Thoracic aorta (tissue), 2 donors: ENCODE measurements around the gene FGF13. TPM values are rescaled to one million over a fixed set of nuclear protein-coding genes. Genes with fewer than 3 reads are reported as not detected.

Experiments used
- ATAC-seq: fragments of 150-250 bp; one replicate; pipeline ENCODE4 v1.8.0; 2017; ENCODE audit warnings: low read depth; ENCODE audit not compliant: insufficient number of reproducible peaks, low FRiP score
- DNase-seq: peaks from one replicate; pipeline ENCODE4 v3.0.0-alpha.2; 2020; ENCODE audit warnings: low spot score
- H3K27ac ChIP-seq, 2 donors: fragments of 200-600 bp; sonication (generic); 1 replicate in 1 of 2; 2 replicates in 1 of 2; pipeline ENCODE4 v1.5.1; 2016; ENCODE audit warnings: mild to moderate bottlenecking in 2 of 2, moderate library complexity in 2 of 2
- H3K27me3 ChIP-seq: fragments of 200-600 bp; sonication (generic); replicated peaks from 2 replicates; pipeline ENCODE4 v1.6.0; 2016; ENCODE audit warnings: mild to moderate bottlenecking; ENCODE audit not compliant: insufficient read depth
- H3K36me3 ChIP-seq: fragments of 200-600 bp; sonication (generic); one replicate; pipeline ENCODE4 v1.5.1; 2016
- H3K4me1 ChIP-seq, 2 donors: fragments of 200-600 bp; sonication (generic); 1 replicate in 1 of 2; 2 replicates in 1 of 2; pipeline versions ENCODE4 v1.5.1 to v1.6.0; 2016; ENCODE audit warnings: low read depth in 2 of 2, mild to moderate bottlenecking in 1 of 2; ENCODE audit not compliant: control insufficient read depth in 1 of 2
- H3K4me3 ChIP-seq: fragments of 200-600 bp; sonication (generic); 2 replicates; pipeline ENCODE4 v1.5.1; 2016; ENCODE audit warnings: mild to moderate bottlenecking
- H3K9me3 ChIP-seq: fragments of 200-600 bp; sonication (generic); 2 replicates; pipeline ENCODE4 v1.5.1; 2016
- CTCF ChIP-seq: fragments of 200-600 bp; sonication (generic); IDR thresholded peaks from one replicate; pipeline ENCODE4 v1.5.1; 2019; ENCODE audit warnings: antibody characterized with exemption
- total RNA-seq, 2 donors: library from RNA; depleted of rRNA; stranded (reverse); fragments of >200 nt; gene quantifications; one replicate each; pipeline versions ENCODE4 v1.1.0 to v1.2.3, GENCODE V29; 2016

Gene FGF13
- total RNA-seq, 2 donors from 2014 or later, result 18.3 to 21.3 TPM

GRCh38 chrX:138704101-138704500, 7.4 kb downstream of the FGF13 start:
- H3K36me3 ChIP-seq, result no peaks in the 10 kb centered on the region
- H3K9me3 ChIP-seq, result no peaks in the 10 kb centered on the region
- no peaks in the 10 kb centered on the region for H3K27me3 ChIP-seq
- H3K4me1 ChIP-seq, result no peaks in the 10 kb centered on the region
- no peak overlapping the region for H3K4me3 ChIP-seq
- TF ChIP-seq CTCF, result no peak
- DNase-seq (no peak), ATAC-seq (no peak)
- H3K27ac ChIP-seq, result no peak overlapping the region

- ATAC-seq, result no peak
- H3K9me3 ChIP-seq, result no peaks in the 10 kb centered on the region
- H3K27ac ChIP-seq, result no peak overlapping the region
- no peak for DNase-seq
- H3K4me3 ChIP-seq, result no peak overlapping the region
- no peaks in the 10 kb centered on the region for H3K27me3 ChIP-seq
- H3K36me3 ChIP-seq, result no peaks in the 10 kb centered on the region
- peaks cover 4 to 15% of the 10 kb centered on the region in 2 donors for H3K4me1 ChIP-seq
- no peak for TF ChIP-seq CTCF
Measured at GRCh38 chrX:138692591-138692990, 18.9 kb downstream of the FGF13 start.

DNA sequence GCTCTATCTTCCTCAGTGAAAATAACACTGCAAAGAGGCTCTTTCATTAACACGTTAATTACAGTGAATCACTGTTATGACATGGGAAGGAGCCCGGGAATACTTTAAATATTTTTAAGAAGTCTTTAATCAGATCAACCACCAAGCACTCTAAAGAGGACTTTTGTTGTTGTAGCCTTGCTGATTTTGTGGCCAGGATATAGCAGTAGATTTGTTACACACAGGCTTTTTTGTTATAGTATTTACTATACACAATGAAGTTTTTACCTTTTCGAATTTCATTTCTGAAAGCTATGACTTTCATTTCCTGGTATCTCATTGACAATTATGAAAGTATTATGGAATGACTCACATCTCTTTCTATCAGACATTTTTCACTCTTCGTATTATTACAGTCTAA, 20.3 kb downstream of the FGF13 start:
- Histone ChIP-seq H3K27ac (no peak overlapping the region), H3K36me3 (no peaks in the 10 kb centered on the region), H3K9me3 (no peaks in the 10 kb centered on the region), H3K27me3 (no peaks in the 10 kb centered on the region), H3K4me3 (no peak overlapping the region), H3K4me1 (peaks cover 4 to 15% of the 10 kb centered on the region in 2 donors)
- DNase-seq (no peak), ATAC-seq (no peak)
- TF ChIP-seq CTCF, result no peak

- H3K27me3 ChIP-seq, result no peaks in the 10 kb centered on the region
- TF ChIP-seq CTCF, result no peak
- H3K36me3 ChIP-seq, result no peaks in the 10 kb centered on the region
- DNase-seq (no peak), ATAC-seq (no peak)
- H3K9me3 ChIP-seq, result no peaks in the 10 kb centered on the region
- H3K27ac ChIP-seq, result no peak overlapping the region
- H3K4me1 ChIP-seq, result peaks cover 4 to 15% of the 10 kb centered on the region in 2 donors
- H3K4me3 ChIP-seq, result no peak overlapping the region
Measured at GRCh38 chrX:138690591-138690990, 20.9 kb downstream of the FGF13 start.

DNA sequence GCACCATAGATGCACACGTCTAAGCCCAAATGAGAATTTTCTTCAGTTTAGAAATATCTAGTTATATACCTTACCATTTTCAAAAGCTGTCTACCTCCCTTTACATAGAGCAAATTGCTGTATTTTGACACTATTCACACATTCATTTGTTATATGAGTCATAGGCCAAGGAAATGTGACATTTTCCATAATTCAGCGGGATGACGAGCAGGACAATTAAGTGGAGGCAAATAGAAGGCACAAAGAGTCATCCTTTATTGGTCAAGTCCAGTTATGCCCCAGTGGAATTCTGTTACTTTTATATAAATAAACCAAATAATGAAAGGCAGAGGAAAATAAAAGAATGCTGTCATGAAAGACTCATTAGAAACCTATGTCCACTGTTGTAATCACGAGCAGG, 27.9 kb downstream of the FGF13 start:
- DNase-seq, result no peak
- H3K27me3 ChIP-seq, result no peaks in the 10 kb centered on the region
- ATAC-seq, result no peak
- H3K9me3 ChIP-seq, result no peaks in the 10 kb centered on the region
- no peak for TF ChIP-seq CTCF
- no peak overlapping the region for H3K27ac ChIP-seq
- no peaks in the 10 kb centered on the region for H3K36me3 ChIP-seq
- no peak overlapping the region for H3K4me3 ChIP-seq
- H3K4me1 ChIP-seq, result no peaks in the 10 kb centered on the region
